ENCODE measurements around the gene CYTIP. TPM values are rescaled to one million over a fixed set of nuclear protein-coding genes. Genes with fewer than 3 reads are reported as not detected.
"Not testable (repeated sequence)": the region's sequence is repeated elsewhere in the genome, so short reads cannot be mapped to it uniquely, and the experiment has no call there.

Gene CYTIP
- total RNA-seq, 4 donors from 2014 or later = 5.3 to 10.8 (median 7.1) TPM

DNA sequence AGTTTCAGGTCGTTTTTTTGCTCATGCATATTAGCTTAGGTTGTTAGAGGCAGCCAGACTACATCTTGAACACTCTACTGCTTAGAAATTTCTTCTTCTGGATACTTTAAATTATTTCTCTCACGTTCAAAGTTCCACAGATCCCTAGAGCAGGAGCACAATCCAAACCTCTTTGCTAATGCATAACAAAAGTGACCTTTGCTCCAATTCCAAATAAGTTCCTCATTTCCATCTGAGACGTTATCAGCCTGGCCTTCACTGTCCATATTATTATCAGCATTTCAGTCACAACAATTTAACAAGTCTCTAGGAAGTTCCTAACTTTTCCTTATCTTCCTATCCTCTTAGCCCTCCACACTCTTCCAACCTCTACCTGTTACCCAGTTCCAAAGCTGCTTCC is 67.8 kb downstream of the CYTIP start:
- no peak for TF ChIP-seq POLR2A (IDR thresholded peaks at IDR 0.05)
- TF ChIP-seq, protein P1, sequence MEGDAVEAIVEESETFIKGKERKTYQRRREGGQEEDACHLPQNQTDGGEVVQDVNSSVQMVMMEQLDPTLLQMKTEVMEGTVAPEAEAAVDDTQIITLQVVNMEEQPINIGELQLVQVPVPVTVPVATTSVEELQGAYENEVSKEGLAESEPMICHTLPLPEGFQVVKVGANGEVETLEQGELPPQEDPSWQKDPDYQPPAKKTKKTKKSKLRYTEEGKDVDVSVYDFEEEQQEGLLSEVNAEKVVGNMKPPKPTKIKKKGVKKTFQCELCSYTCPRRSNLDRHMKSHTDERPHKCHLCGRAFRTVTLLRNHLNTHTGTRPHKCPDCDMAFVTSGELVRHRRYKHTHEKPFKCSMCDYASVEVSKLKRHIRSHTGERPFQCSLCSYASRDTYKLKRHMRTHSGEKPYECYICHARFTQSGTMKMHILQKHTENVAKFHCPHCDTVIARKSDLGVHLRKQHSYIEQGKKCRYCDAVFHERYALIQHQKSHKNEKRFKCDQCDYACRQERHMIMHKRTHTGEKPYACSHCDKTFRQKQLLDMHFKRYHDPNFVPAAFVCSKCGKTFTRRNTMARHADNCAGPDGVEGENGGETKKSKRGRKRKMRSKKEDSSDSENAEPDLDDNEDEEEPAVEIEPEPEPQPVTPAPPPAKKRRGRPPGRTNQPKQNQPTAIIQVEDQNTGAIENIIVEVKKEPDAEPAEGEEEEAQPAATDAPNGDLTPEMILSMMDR (IDR thresholded peaks at IDR 0.05) = no peak
- 47 to 54% methylated on average over 3 of the region's 3 CpGs for WGBS, 2 donors
- no peak for DNase-seq (ENCODE audit: low spot score in 2 of 2)
- intact Hi-C loops (cut with DNase I; ENCODE audit: low total_unique reads) = no loop called here
- H3K4me3 ChIP-seq (ENCODE audit: low read depth, poor library complexity, severe bottlenecking) = no peak overlapping the region

DNA sequence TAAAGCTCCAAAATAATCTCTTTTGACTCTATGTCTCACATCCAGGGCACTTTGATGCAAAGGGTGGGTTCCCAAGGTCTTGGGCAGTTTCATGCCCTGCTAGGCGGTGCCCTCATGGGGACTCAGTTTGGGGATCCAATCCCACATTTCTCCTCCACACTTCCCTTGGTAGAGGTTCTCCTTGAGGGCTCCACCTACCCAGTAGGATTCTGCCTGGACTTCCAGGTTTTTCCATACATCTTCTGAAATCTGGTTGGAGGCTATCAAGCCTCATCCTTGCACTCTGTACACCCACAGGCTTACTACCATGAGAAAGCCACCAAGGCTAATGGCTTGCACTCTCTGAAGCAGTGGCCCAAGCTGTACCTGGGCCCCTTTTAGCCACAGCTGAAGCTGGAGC is 68.5 kb downstream of the CYTIP start:
- intact Hi-C loops (cut with DNase I; ENCODE audit: low total_unique reads) = no loop called here
- H3K4me3 ChIP-seq (ENCODE audit: low read depth, poor library complexity, severe bottlenecking) = no peak overlapping the region
- DNase-seq (ENCODE audit: low spot score in 2 of 2) = no peak
- WGBS, 2 donors = 81 to 97% methylated on average over 1 of the region's 1 CpG
- TF ChIP-seq, protein P1 (IDR thresholded peaks at IDR 0.05) = no peak
- TF ChIP-seq POLR2A (IDR thresholded peaks at IDR 0.05) = no peak

GRCh38 chr2:157368508-157368907 is 75.4 kb downstream of the CYTIP start:
- DNase-seq (ENCODE audit: low spot score in 2 of 2); intact Hi-C loops (cut with DNase I; ENCODE audit: low total_unique reads); H3K4me3 ChIP-seq (ENCODE audit: low read depth, poor library complexity, severe bottlenecking): not testable (repeated sequence)
- 93 to 94% methylated on average over 13 to 15 of the region's 25 CpGs for WGBS, 2 donors

DNA sequence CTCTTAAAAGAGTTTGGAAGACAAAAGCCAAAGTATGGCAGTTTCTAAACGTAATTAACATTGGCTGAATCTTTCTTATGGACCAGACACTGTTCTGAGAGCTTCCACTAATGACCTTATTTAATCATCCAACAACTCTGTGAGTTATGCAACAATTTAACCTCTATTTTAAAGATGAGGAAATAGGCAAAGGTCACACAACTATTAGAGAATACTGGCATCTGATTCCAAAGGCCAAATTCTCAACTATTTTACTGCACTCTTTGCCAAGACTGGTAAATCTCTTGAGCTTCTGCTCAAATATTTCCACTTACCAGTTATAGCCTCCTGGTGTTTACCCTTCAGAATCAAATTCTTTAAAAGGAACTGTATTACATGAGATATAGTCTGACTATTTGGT is 76.2 kb downstream of the CYTIP start:
- WGBS, 2 donors = 48 to 57% methylated on average over 1 of the region's 1 CpG
- H3K4me3 ChIP-seq (ENCODE audit: low read depth, poor library complexity, severe bottlenecking) = no peak overlapping the region
- no peak for TF ChIP-seq POLR2A (IDR thresholded peaks at IDR 0.05)
- TF ChIP-seq, protein P1 (IDR thresholded peaks at IDR 0.05) = no peak
- DNase-seq (ENCODE audit: low spot score in 2 of 2) = no peak
- intact Hi-C loops (cut with DNase I; ENCODE audit: low total_unique reads) = no loop called here

Other genes starting within 250 kb of the CYTIP start
- gene GALNT5, start 186.4 kb downstream of the CYTIP start, total RNA-seq = under 1 TPM; 0.08 to 0.71 (median 0.44) TPM
- gene ERMN, start 118.3 kb downstream of the CYTIP start, total RNA-seq = under 1 TPM in 1 of 4 donors, not detected in 3; 0.65 TPM
- 1 to 10 TPM in 1 of 4 donors, under 1 TPM in 3; 0.23 to 1.2 (median 0.67) TPM for gene ACVR1C, start 184.8 kb upstream of the CYTIP start, total RNA-seq

Data from lower leg skin (tissue), 4 donors.